ENCODE data around the gene LRRK1. TPM values are rescaled to one million over a fixed set of nuclear protein-coding genes. Genes with fewer than 3 reads are reported as not detected.
A peak's percentile ranks its signal among the peaks of the same experiment; 100 is the strongest.

The LRRK1 gene
- polyA plus RNA-seq, 1 of the 3 experiments (the other 2 are of a cell fraction): 6.9 TPM

- TF ChIP-seq REST (IDR thresholded peaks at IDR 0.05; ENCODE audit: low read depth, low read length) (no peak), EP300 (IDR thresholded peaks at IDR 0.05; ENCODE audit: borderline replicate concordance in 1 of 2, low read depth in 1 of 2, low read length in 1 of 2) (no peak)
Observed at GRCh38 chr15:100897221-100898151, 21.7 kb upstream of the LRRK1 start (continued).

GRCh38 chr15:100898152-100898490 lies 21.0 kb upstream of the LRRK1 start:
- peaks cover 12 to 50% of the 10 kb centered on the region in 2 experiments for H3K4me1 ChIP-seq (ENCODE audit: control insufficient read depth in 1 of 2, insufficient read depth in 2 of 2, low read depth in 1 of 2, low read length in 1 of 2)
- H3K27ac ChIP-seq (ENCODE audit: low read depth in 2 of 2, low read length in 1 of 2): peak overlapping the region in 1 of 2 experiments; percentile 28; a peak in 1 of 4 replicates
- ChIA-PET POLR2A (no interaction called here), CTCF (interaction anchor here (0.9 to 2.6 kb wide), 7 partner anchors 12 to 271 kb away, joined by 3 to 10 read pairs (median 5); no protein-coding TSS in a partner anchor)
- no peaks in the 10 kb centered on the region for H3K36me3 ChIP-seq (replicated peaks in 1 of 2; ENCODE audit: control insufficient read depth in 1 of 2, insufficient read depth in 2 of 2, low read length in 1 of 2)
- H4K20me1 ChIP-seq (ENCODE audit: insufficient read depth): no peaks in the 10 kb centered on the region
- 89% methylated on average over 5 of the region's 9 CpGs for WGBS (ENCODE audit: low lambda C conversion rate)
- H3K9ac ChIP-seq: no peak overlapping the region
- no peak overlapping the region for H3K4me3 ChIP-seq (ENCODE audit: low read depth in 2 of 2, low read length in 1 of 2)
- no peaks in the 10 kb centered on the region for H3F3A ChIP-seq (replicated peaks; ENCODE audit: insufficient read depth)
- H3K27me3 ChIP-seq (ENCODE audit: insufficient read depth): no peaks in the 10 kb centered on the region
- H3K9me2 ChIP-seq: no peaks in the 10 kb centered on the region
- H2AFZ ChIP-seq (ENCODE audit: low read depth): no peak overlapping the region
- no peak for DNase-seq
- H3K4me2 ChIP-seq: no peak overlapping the region
- TF ChIP-seq PBX3 (IDR thresholded peaks at IDR 0.05): no peak
- no peak for TF ChIP-seq ELF1 (IDR thresholded peaks at IDR 0.05)
- TF ChIP-seq ZBTB33 (IDR thresholded peaks at IDR 0.05; ENCODE audit: borderline replicate concordance, low read depth): no peak
- TF ChIP-seq GATA2 (CRISPR knock-in tag; IDR thresholded peaks at IDR 0.05): no peak
- TF ChIP-seq RAD21 (IDR thresholded peaks at IDR 0.05; ENCODE audit: low read length): no peak
- no peak for TF ChIP-seq FOXM1 (IDR thresholded peaks at IDR 0.05; ENCODE audit: low read depth)
- no peak for TF ChIP-seq NRF1 (IDR thresholded peaks at IDR 0.05; ENCODE audit: low read depth, low read length)
- TF ChIP-seq JUND (IDR thresholded peaks at IDR 0.05): no peak
- no peak for TF ChIP-seq SIN3A (IDR thresholded peaks at IDR 0.05; ENCODE audit: borderline replicate concordance, low read depth, low read length)
- no peak for TF ChIP-seq MEF2A (IDR thresholded peaks at IDR 0.05; ENCODE audit: borderline replicate concordance, low read depth)
- no peaks in the 10 kb centered on the region for H3K79me2 ChIP-seq (ENCODE audit: insufficient read depth)
- no peaks in the 10 kb centered on the region for H3K9me3 ChIP-seq
